Measurements from ENCODE around the gene HUWE1. TPM values are rescaled to one million over a fixed set of nuclear protein-coding genes. Genes with fewer than 3 reads are reported as not detected.

HUWE1 gene
- 57.6 to 84.0 TPM (median 78.4 TPM) in 5 replicates for total RNA-seq (2022; extraction: Qiagen RNA extraction; ENCODE audit: low read depth)

GRCh38 chrX:53686151-53686885 is at the start of gene HUWE1:
Gene HUWE1 (minus strand): TSS chrX:53686719. CDS start chrX:53654107, 32,612 bp downstream.

Measured in A549 treated with ZK216348 at 1 μM for 4 hours (cell line).